GM23338 (cell line): ENCODE results near the gene LINGO4.
"Not testable (repeated sequence)": the region's sequence is repeated elsewhere in the genome, so short reads cannot be mapped to it uniquely, and the experiment has no call there.

Experiments used
- CREB1 ChIP-seq: fragments of 250-450 bp; sonication (Bioruptor Pico); IDR thresholded peaks from 2 replicates; pipeline ENCODE4 v1.5.0; 2020; ENCODE audit warnings: low read depth, mild to moderate bottlenecking, moderate library complexity
- CTCF ChIP-seq, 2 experiments: fragments of 200-600 bp in 1 of 2; sonication (generic) in 1 of 2; conservative IDR thresholded peaks; 2 replicates each; pipeline versions ENCODE4 v1.5.1 to v1.6.1; 2016 to 2017; ENCODE audit warnings: antibody characterized with exemption in 2 of 2, low read depth in 2 of 2, mild to moderate bottlenecking in 2 of 2, moderate library complexity in 1 of 2
- ETS1 ChIP-seq: IDR thresholded peaks from 2 replicates; pipeline ENCODE4 v1.6.1; 2016; ENCODE audit warnings: antibody characterized with exemption
- EZH2 ChIP-seq: fragments of 200-600 bp; sonication (generic); IDR thresholded peaks from one replicate; pipeline ENCODE4 v1.8.0; 2017; ENCODE audit warnings: antibody characterized with exemption, mild to moderate bottlenecking, low read depth; ENCODE audit not compliant: unreplicated experiment
- JUNB ChIP-seq: IDR thresholded peaks from one replicate; pipeline ENCODE4 v1.6.1; 2016; ENCODE audit warnings: antibody characterized with exemption; ENCODE audit not compliant: unreplicated experiment
- POLR2AphosphoS5 ChIP-seq: IDR thresholded peaks from 2 replicates; pipeline ENCODE4 v1.6.1; 2016; ENCODE audit warnings: antibody characterized with exemption, low read depth
- STAT1 ChIP-seq: IDR thresholded peaks from one replicate; pipeline ENCODE4 v1.6.1; 2016; ENCODE audit warnings: antibody characterized with exemption; ENCODE audit not compliant: unreplicated experiment
- ZNF331 ChIP-seq: fragments of 250-450 bp; sonication (Bioruptor Pico); IDR thresholded peaks from 2 replicates; pipeline ENCODE4 v1.5.0; 2020; ENCODE audit warnings: low read depth, mild to moderate bottlenecking, moderate library complexity
- TF ChIP-seq, protein P1 (sequence below): fragments of 250-450 bp; sonication (Bioruptor Pico); IDR thresholded peaks from 2 replicates; pipeline ENCODE4 v1.5.0; 2020; ENCODE audit warnings: mild to moderate bottlenecking, moderate library complexity
- TF ChIP-seq, protein P2 (sequence below): IDR thresholded peaks from one replicate; pipeline ENCODE4 v1.6.1; 2018; ENCODE audit warnings: antibody characterized with exemption; ENCODE audit not compliant: unreplicated experiment

- not testable (repeated sequence) for TF ChIP-seq JUNB; EZH2; CTCF (conservative IDR thresholded peaks at IDR 0.05; ENCODE audit: low read depth in 2 of 2); STAT1; CREB1 (CRISPR knock-in tag); ZNF331 (CRISPR knock-in tag); POLR2AphosphoS5; ETS1
- TF ChIP-seq, protein P1, sequence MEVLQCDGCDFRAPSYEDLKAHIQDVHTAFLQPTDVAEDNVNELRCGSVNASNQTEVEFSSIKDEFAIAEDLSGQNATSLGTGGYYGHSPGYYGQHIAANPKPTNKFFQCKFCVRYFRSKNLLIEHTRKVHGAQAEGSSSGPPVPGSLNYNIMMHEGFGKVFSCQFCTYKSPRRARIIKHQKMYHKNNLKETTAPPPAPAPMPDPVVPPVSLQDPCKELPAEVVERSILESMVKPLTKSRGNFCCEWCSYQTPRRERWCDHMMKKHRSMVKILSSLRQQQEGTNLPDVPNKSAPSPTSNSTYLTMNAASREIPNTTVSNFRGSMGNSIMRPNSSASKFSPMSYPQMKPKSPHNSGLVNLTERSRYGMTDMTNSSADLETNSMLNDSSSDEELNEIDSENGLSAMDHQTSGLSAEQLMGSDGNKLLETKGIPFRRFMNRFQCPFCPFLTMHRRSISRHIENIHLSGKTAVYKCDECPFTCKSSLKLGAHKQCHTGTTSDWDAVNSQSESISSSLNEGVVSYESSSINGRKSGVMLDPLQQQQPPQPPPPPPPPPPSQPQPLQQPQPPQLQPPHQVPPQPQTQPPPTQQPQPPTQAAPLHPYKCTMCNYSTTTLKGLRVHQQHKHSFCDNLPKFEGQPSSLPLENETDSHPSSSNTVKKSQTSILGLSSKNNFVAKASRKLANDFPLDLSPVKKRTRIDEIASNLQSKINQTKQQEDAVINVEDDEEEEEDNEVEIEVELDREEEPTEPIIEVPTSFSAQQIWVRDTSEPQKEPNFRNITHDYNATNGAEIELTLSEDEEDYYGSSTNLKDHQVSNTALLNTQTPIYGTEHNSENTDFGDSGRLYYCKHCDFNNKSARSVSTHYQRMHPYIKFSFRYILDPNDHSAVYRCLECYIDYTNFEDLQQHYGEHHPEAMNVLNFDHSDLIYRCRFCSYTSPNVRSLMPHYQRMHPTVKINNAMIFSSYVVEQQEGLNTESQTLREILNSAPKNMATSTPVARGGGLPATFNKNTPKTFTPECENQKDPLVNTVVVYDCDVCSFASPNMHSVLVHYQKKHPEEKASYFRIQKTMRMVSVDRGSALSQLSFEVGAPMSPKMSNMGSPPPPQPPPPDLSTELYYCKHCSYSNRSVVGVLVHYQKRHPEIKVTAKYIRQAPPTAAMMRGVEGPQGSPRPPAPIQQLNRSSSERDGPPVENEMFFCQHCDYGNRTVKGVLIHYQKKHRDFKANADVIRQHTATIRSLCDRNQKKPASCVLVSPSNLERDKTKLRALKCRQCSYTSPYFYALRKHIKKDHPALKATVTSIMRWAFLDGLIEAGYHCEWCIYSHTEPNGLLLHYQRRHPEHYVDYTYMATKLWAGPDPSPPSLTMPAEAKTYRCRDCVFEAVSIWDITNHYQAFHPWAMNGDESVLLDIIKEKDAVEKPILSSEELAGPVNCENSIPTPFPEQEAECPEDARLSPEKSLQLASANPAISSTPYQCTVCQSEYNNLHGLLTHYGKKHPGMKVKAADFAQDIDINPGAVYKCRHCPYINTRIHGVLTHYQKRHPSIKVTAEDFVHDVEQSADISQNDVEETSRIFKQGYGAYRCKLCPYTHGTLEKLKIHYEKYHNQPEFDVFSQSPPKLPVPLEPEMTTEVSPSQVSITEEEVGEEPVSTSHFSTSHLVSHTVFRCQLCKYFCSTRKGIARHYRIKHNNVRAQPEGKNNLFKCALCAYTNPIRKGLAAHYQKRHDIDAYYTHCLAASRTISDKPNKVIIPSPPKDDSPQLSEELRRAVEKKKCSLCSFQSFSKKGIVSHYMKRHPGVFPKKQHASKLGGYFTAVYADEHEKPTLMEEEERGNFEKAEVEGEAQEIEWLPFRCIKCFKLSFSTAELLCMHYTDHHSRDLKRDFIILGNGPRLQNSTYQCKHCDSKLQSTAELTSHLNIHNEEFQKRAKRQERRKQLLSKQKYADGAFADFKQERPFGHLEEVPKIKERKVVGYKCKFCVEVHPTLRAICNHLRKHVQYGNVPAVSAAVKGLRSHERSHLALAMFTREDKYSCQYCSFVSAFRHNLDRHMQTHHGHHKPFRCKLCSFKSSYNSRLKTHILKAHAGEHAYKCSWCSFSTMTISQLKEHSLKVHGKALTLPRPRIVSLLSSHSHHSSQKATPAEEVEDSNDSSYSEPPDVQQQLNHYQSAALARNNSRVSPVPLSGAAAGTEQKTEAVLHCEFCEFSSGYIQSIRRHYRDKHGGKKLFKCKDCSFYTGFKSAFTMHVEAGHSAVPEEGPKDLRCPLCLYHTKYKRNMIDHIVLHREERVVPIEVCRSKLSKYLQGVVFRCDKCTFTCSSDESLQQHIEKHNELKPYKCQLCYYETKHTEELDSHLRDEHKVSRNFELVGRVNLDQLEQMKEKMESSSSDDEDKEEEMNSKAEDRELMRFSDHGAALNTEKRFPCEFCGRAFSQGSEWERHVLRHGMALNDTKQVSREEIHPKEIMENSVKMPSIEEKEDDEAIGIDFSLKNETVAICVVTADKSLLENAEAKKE (CRISPR knock-in tag) = not testable (repeated sequence)
- TF ChIP-seq, protein P2, sequence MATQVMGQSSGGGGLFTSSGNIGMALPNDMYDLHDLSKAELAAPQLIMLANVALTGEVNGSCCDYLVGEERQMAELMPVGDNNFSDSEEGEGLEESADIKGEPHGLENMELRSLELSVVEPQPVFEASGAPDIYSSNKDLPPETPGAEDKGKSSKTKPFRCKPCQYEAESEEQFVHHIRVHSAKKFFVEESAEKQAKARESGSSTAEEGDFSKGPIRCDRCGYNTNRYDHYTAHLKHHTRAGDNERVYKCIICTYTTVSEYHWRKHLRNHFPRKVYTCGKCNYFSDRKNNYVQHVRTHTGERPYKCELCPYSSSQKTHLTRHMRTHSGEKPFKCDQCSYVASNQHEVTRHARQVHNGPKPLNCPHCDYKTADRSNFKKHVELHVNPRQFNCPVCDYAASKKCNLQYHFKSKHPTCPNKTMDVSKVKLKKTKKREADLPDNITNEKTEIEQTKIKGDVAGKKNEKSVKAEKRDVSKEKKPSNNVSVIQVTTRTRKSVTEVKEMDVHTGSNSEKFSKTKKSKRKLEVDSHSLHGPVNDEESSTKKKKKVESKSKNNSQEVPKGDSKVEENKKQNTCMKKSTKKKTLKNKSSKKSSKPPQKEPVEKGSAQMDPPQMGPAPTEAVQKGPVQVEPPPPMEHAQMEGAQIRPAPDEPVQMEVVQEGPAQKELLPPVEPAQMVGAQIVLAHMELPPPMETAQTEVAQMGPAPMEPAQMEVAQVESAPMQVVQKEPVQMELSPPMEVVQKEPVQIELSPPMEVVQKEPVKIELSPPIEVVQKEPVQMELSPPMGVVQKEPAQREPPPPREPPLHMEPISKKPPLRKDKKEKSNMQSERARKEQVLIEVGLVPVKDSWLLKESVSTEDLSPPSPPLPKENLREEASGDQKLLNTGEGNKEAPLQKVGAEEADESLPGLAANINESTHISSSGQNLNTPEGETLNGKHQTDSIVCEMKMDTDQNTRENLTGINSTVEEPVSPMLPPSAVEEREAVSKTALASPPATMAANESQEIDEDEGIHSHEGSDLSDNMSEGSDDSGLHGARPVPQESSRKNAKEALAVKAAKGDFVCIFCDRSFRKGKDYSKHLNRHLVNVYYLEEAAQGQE = not testable (repeated sequence)
Measured at GRCh38 chr1:151782026-151782425, 23.2 kb downstream of the LINGO4 start.
